Limb (tissue), 2 donors: ENCODE data around the gene PGS1.

Source experiments
- DNase-seq, 2 donors: peaks; one replicate each; pipeline ENCODE4 v3.0.0-alpha.2; 2016; ENCODE audit errors: extremely low spot score in 2 of 2

The PGS1 gene

DNA sequence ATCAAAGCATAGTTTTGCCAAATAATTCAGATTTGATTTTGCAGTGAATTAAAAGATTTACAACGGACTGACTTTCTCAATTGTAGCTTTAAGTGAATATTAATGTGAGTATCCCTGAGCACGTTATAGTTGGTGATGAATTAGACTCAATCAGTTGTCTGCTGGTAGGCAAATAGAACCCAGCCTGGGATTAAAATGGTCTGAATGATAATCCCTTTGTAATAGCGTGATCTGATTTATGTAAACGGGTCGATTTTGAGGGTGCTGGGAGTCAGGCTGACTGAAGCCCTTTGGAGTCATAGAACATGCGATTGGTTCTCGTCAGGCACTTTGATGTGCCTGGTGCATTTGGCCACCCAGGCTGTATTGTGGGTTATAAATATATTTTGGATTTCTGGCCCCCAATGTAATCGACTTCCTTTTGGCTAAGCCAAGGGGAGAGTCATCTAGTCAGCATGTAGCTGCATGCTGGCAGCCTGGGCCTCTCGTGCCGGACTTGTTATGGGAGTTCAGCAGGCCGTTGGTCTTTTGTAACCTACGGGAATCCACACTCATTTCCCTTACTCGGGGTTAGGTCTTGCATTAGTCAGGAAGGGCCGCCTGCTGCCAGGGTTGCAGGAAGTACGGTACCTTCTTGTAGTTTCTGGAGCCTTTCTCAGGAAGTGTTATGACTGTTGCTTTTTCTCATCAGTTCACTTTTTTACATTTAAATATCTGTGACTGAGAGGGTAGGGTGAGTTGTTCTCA lies 5.4 kb downstream of the PGS1 start:
- DNase-seq: no peak

DNA sequence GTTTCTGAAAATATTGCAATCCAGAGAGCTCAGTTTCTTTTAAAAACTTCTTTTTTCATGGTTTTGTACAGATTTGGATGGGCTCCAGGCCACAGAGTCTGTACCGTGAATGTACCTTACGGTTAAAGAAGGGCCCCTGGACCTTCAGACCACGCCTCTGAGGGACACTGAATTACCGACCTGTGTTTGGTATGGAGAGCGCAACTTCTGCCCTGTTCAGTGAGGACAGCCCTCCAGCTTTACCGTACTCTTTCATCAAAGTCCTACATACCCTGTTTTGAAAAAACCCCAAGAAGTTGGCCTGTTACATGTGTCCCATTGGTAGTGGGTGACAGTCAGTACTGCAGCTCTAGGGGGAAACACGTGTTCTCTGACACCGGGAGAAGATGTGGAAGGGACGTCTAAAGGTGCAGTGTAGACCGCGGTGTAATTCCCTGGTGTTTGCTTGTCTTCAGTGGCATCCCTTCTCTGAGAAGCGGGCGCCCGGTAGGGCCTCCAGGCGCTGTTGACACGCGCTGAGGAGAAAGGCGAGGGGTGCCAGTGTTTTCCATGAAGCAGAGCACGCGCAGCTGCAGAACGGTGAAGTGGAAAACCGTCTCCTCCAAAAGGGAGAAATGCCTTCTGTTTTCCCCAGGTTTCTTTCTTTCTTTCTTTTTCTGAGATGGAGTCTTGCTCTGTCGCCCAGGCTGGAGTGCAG lies 6.2 kb downstream of the PGS1 start:
- DNase-seq: no peak

DNA sequence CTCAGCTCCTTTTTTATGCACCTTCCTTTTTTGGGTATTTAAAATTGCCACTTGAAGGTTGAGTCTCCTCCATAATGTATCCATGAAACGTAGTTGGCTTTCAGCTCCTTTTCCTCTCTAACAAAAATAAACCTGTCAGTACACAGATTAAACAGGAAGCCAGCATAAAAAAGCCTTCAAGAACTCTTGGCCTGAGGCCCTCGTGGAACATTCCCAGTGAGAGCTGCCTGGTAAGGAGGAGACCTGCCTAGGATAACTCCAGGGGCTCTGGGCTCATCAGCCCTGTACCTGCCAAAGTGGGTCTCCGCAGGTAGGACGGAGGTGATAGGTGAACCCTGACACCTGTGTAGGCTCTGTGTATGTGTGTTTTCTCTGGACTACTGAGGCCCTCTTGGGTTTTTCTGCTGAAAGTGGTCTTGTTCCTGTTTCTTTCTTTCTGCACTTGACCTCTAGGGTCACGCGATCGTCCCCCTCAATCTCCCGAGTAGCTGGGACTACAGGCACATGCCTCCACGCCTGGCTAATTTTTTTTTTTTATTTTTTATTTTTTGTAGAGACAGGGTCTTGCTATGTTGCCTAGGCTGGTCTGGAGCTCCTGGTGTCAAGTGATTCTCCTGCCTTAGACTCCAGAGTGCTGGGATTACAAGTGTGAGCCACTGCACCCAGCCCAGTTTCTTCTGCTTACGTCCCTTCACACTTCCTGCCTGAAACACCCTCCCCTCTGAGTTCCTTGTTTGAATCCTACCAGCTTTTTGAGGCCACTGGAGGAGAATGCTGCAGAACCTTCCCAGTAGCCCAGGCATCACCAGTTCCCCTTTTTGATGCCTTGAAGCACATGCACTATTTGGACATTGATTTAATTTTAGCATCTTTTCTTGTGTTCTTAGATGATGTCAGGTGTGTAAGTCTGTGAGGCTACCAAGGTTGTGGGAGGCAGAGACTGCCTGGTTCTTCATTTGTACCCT lies 9.8 kb downstream of the PGS1 start:
- DNase-seq: no peak

DNA sequence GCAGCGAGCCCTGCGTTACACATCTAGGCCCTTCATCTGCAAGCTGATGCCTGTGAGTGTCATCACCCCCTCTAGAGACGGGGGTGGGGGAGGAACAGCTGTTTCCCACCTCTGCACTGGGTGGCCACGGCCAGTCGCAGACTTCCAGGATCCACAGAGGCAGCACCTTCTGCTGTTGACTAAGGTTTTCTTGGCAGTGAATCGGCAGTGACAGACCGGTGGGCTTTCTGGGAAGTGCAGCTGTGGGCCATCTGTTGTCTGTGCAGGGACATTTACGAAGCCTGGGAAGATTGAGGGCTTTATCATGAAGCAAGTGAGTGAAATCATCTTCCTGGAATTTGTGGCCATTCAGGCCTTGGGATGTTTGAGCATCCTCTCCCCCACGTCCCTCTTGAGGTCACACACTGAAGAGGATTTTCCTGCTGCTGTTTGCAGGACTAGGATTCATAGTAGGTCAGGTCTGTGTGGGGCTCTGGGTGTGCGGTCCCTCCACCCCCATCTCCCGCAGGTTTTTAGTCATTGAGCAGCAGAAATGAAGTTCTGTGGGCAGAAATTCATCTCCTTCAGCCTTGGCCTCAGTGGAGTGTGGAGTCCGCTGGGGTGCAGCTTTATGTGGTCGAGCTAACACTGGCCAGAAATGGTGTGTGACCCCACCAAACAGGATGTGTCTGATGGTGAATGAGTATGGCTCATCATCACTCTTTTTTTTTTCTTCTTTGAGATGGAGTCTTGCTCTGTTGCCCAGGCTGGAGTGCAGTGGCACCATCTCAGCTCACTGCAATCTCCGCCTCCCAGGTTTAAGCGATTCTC lies 12.0 kb downstream of the PGS1 start:
- DNase-seq: peak; percentile 38 to 59

DNA sequence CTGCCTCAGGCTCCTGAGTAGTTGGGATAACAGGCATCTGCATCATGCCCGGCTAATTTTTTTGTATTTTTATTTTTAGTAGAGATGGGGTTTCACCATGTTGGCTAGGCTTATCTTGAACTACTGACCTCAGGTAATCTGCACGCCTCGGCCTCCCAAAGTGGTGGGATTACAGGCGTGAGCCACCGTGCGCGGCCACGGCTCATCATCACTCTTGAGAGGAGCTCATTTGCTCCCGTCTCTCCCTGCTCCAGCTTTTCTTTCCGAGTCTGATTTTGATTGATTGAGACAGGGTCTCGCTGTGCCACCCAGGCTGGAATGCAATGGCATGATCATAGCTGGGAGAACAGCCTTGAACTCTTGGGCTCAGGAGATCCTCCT lies 12.6 kb downstream of the PGS1 start:
- no peak for DNase-seq

DNA sequence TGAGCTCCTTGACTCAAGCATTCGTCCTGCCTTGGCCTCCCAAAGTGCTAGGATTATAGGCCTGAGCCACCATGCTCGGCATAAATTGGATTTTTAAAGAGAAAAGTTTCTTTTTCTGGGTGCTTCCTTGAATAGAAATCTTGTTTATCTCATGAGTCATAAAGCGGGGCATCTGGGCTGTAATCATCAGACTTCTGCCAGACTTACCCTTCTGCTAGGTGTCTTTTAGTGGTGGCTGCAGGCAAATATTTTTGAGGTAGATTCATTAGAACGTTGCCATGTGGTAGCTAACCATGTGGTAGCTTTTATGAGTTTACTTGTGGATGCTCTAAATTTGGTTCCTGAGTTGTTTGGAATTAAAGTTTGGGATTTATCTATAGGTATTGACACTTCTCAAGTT lies 13.4 kb downstream of the PGS1 start:
- no peak for DNase-seq

DNA sequence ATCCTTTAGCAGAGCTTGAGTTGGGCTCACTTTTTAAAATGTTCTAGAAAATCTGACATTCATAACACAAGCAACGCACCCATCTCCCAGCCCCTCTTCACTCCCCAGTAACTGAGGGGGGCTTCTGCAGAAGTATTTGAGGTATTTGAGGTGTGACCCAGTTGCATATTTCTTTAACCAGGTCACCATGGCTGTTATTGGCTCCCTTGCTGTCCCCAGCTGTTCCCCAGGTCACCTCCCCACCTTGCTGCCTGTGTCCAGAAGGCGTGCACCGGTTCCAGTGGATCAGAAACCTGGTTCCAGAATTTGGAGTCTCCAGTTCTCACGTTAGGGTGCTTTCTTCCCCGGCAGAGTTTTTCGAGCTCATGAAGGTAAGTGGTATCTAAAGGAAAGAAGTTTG lies 13.8 kb downstream of the PGS1 start:
- no peak for DNase-seq

DNA sequence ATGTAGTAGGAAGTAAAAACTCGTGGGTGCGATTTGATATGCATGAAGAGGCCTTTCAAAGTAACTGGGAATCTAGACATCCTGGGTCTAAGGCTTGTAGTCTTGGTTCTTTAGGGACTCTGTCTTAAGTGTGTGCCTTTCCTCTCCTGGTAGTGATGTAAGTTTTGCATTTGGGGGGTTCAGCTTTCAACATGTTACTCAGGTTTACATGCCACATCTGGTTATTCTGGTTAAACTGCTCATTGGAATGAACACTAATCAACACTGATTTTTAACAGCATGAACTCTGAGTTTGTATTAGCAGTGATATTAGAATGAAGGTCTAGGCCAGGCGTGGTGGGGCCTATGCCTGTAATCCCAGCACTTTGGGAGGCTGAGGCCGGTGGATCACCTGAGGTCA lies 15.1 kb downstream of the PGS1 start:
- DNase-seq: no peak

DNA sequence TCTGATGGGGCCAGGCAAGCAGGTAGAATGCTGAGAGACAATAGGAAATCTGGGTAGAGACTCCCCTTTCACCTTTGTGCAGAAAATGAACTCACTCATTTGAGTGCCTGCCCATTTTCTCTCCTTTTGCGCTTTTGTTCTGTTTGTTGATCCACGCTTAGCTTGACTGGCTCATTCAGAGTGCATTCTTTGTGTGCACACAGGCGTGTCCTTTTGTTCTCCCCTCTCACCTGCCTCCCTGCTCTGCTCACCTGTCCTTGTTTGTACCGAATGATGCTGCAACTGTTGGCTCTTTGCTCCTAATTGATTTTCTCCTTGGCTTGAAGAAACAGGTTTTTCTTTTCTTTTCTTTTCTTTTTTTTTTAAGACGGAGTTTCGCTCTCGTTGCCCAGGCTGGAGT lies 15.8 kb downstream of the PGS1 start:
- DNase-seq: no peak

DNA sequence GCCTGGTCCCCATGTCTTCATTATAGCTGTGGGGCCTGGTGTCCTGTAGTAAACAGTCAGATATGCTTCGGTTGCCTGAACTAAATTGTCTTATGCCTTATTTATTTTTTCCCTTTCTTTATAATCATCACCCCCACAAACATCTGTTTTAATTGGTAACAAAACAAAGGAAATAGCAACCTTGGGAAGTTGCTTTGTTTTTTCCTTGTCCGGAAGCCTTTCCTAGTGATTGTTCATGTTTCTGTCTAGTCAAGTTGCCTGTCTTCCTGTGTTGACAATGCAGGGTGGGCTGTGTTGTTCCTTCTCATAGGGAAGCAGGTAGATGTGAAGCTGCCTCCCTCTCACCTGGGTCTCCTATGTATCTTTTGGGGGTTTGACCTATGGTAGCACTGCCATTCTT lies 16.7 kb downstream of the PGS1 start:
- no peak for DNase-seq

DNA sequence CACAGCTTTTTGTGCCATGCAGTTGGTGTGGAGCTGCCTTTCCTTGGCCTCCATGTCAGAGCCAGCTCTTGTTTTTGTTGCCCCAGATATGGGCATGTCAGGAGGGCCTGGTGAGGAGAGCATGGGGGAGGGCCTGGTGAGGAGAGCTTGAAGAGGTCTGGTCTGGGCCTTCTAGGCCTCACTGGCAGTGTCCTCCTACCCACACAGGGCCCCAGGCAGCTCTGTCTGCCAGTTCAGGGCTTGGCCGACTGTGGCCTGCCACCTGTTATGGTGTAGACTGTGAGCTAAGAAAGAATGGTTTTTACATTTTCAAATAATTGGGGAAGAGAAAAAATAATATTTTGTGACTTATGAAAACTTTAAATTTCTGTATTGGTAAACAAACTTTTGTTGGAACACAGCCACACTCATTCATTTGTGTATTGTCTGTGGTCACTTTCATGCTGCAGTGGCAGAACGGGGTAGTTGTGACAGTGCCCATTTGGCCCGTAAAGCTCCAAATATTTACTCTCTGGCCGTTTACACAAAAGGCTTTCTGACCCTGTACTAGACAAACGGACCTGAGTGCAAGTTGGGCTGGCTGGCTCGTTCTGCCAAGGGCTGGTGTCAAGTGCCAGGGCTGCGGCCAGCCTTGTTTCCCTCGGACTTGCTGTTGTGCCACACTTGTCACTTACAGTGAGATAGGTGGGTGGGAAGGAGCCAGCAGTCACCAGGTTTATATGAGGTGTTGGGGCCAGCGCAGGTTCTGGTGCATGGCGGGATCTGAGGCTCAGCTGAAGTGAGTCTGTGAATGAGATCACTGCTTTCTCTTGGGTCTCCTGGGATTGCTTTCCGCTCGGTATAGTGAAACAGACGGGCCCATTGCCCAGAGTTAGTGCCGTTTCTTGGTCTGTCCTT lies 18.2 kb downstream of the PGS1 start:
- no peak for DNase-seq

DNA sequence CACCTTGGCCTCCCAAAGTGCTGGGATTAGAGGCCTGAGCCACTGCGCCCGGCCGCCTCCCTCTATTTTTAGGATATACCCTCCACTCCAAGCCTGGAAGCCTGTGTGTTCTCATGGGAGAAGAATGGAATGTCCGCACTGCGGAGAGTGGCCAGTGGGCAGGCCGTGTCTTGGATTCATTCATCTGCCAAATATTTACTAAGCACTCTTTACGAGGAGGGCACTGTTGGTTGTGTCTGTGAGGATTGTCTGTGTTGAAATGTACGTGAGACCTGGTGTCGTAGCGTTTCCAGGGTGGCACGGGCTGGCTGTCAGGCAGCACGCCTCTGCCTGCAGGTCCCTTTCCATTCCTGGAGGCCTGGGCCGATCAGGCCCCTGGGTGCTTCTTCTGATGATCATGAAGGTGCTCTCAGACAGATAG lies 19.2 kb downstream of the PGS1 start:
- no peak for DNase-seq

DNA sequence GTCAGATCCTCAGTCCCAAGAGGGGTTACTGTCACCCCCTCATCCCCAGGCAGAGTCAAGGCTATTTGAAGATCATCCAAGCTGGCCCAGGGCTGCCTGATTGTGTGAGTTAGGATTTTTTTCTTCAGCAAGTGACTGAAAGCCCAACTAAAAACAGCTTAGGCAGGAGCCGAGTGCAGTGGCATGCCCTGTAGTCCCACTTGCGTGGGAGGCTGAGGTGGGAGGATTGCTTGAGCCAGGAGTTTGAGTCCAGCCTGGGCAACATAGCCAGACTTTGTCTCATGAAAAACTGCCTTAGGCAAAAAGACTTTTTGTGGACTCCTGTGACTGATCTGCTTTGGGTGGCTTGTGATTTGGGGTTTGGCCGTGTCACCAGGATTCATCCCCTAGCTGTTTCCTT lies 19.9 kb downstream of the PGS1 start:
- no peak for DNase-seq

DNA sequence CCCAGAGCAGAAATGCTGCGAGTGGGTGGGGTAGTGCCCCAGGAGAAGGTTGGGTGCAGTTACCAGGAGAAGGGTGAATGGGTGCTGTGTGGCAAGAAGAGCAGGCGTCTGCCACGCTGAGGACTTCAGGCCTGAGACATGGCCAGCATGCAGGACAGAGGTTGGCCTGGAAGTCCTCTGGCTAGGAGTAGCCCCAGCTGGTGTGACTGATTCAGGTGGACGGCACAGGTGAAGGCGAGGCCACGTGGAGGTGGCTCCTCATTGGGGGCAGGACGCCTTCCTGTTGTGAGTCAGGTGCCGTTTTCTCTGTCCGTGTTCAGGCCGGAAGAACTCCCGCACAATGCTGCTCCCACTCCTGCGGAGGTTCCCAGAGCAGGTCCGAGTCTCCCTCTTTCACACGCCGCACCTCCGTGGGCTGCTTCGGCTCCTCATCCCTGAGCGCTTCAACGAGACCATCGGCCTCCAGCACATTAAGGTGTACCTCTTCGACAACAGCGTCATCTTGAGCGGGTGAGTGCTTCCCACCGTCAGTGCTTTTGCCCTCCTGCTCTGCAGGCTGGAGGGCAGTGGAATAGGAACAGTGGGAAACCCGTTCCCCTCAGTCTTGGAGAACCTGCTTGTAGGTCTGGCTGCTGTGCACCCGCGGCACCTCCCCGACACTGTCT lies 20.7 kb downstream of the PGS1 start:
- DNase-seq: no peak

DNA sequence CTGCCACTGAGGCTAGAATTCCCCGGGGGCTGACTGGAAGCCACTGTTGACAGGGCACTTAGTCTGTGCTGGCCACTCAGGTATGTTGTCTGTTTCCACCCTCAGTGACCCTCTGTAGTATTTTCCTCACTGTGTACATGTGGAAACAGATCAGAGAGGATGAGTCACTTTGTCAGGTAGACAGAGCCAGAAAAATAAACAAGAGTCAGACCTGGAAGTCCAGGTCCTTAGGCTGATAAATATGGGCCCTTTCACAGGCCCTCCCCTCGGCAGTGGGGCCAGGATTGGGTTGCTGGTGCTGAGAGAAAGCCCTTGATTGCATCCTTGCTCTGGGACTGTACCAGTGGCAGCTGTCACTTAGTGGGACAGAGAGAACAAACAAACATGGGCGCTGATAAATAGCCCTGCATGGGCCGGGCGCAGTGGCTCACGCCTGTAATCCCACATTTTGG lies 21.3 kb downstream of the PGS1 start:
- no peak for DNase-seq

DNA sequence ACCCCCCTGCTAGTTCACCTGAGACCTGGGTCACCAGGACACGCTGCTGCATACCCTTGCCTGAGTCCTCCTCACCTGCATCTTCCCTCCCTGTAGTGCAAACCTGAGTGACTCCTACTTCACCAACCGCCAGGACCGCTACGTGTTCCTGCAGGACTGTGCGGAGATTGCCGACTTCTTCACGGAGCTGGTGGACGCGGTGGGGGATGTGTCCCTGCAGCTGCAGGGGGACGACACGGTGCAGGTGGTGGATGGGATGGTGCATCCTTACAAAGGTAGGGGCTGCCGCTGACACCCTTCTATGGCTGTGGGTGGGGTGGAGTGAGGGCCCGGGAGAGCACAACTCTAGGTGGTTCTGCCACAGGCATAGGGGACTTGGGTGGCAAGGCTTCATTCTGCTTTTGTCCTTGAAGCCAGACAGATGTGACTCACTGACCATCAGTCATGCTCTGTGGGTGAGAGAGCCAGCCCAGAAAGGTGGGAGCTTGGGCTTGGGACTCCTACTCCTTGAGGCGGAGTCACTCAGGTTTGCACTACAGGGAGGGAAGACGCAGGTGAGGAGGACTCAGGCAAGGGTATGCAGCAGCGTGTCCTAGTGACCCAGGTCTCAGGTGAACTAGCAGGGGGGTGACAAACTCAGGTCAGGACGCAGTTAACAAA lies 22.3 kb downstream of the PGS1 start:
- no peak for DNase-seq

DNA sequence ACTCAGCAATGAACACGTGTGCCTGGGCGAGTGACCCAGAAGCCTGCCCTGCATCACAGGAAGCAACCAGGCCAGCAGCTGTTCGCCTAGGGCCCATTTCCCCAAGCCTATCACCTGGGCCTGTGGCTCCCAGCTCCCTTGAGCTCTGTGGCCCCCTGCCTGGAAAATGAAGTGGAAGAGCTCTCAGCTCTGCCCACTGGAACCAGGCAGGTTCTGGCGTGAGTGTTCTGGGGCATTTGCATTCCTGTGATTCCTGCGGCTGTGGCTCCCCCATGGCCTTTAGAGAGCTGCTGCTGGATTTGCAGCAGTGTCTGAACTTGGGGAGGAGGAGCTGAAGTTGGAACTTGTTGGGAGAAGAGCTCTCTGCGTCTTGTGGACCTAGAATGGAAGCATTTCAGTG lies 22.8 kb downstream of the PGS1 start:
- DNase-seq: no peak

DNA sequence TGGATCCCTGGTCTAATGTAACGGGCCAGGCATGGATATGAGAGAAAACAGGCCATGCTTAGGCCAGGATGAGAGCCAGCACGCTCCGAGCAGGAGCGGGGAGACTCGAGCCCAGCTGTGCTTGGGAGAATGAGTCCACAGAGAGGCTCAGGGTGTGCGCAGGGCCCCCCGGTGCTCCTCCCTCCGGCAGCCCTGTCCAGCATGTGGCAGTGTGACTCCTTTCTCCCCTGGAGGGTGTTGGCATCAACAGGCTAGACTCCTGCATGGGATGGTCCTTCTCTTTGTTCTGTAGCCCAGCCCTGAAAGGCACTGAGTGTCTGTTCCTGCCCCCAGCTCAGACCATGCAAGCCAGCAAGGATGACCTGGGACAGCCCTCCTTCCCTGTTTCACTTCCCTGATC lies 23.4 kb downstream of the PGS1 start:
- DNase-seq: no peak

DNA sequence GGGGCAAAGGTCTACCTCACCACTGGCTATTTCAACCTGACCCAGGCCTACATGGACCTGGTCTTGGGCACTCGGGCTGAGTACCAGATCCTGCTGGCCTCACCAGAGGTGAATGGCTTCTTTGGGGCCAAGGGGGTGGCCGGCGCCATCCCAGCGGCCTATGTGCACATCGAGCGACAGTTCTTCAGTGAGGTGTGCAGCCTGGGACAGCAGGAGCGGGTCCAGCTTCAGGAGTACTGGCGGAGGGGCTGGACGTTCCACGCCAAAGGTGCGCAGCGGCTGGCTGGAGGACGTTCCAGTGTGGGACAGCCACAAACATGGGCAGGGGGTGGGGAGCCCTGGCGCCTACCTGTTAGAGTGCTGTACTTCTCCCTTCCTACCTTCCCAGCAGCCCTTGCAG lies 25.4 kb downstream of the PGS1 start:
- no peak for DNase-seq
